ENCODE results near the gene SORCS2.

The SORCS2 gene

GRCh38 chr4:7629501-7630254, 437.3 kb downstream of the SORCS2 start:
- H3K9me3 ChIP-seq (ENCODE audit: insufficient read depth, low read length) = peaks cover 10% of the 10 kb centered on the region; the same call in 1 of the 2 replicates
- DNase-seq (ENCODE audit: low read depth, low spot score) = no peak
- H3K4me3 ChIP-seq (ENCODE audit: insufficient read length, low read depth) = no peak overlapping the region
- no peaks in the 10 kb centered on the region for H3K27me3 ChIP-seq (ENCODE audit: insufficient read depth, insufficient read length)
- peaks cover under 1% of the 10 kb centered on the region for H3K4me1 ChIP-seq (ENCODE audit: insufficient read depth, insufficient read length)
- no peak for TF ChIP-seq SUZ12 (IDR thresholded peaks at IDR 0.05; ENCODE audit: extremely low read depth, insufficient read depth, insufficient read length)
- no peak for TF ChIP-seq YY1 (IDR thresholded peaks at IDR 0.05; ENCODE audit: insufficient read depth, insufficient read length)
- TF ChIP-seq ZNF274 (IDR thresholded peaks at IDR 0.05; ENCODE audit: low read depth, low read length) = no peak
- H3K36me3 ChIP-seq (ENCODE audit: insufficient read depth, insufficient read length, low read length) = no peaks in the 10 kb centered on the region
- no peak overlapping the region for H3K9ac ChIP-seq (ENCODE audit: insufficient read length, low read depth)

DNA sequence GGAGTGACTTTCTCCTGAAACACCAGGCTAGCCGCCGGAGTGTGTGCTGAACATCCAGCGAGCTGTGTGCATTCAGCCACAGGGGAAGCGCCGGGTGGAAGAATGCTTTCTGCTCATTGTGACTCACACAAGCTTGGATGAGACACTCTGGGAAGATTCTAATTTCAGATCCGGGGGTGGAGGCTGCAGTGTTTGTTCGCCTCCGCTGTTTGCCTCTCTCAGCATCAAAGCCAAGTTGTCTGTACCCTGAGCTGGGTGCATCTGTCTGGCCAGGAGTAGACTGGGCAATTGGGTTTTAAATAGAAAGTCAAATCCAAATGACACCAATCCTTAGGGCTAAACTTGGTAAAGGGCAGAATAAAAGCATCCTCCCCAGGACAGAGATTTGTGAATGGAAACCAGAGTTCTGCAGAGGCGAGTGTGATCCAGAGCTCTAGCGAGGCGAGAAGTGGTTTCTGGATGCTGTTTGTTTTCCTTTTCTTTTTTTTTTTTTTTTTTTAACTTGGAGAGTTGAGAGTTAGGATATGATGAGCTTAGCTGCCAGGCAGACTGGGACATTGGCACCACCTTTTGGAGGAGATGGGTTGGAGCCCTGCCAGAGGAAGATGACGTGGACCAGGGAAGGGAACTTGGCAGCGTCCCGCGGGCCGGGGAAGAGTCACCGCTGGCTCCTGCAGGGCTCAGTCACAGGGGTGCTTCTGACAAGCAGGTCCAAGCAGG, 438.4 kb downstream of the SORCS2 start:
- H3K4me3 ChIP-seq (ENCODE audit: insufficient read length, low read depth) = no peak overlapping the region
- no peaks in the 10 kb centered on the region for H3K27me3 ChIP-seq (ENCODE audit: insufficient read depth, insufficient read length)
- TF ChIP-seq ZNF274 (IDR thresholded peaks at IDR 0.05; ENCODE audit: low read depth, low read length) = no peak
- no peaks in the 10 kb centered on the region for H3K36me3 ChIP-seq (ENCODE audit: insufficient read depth, insufficient read length, low read length)
- peaks cover 4% of the 10 kb centered on the region for H3K4me1 ChIP-seq (ENCODE audit: insufficient read depth, insufficient read length)
- no peak for DNase-seq (ENCODE audit: low read depth, low spot score)
- H3K9me3 ChIP-seq (ENCODE audit: insufficient read depth, low read length) = peaks cover 10% of the 10 kb centered on the region; the same call in 1 of the 2 replicates
- H3K9ac ChIP-seq (ENCODE audit: insufficient read length, low read depth) = no peak overlapping the region

- Histone ChIP-seq H3K36me3 (ENCODE audit: insufficient read depth, insufficient read length, low read length) (no peaks in the 10 kb centered on the region), H3K4me1 (ENCODE audit: insufficient read depth, insufficient read length) (peaks cover 4% of the 10 kb centered on the region), H3K9ac (ENCODE audit: insufficient read length, low read depth) (no peak overlapping the region), H3K27me3 (ENCODE audit: insufficient read depth, insufficient read length) (no peaks in the 10 kb centered on the region), H3K9me3 (ENCODE audit: insufficient read depth, low read length) (peaks cover 10% of the 10 kb centered on the region; the same call in 1 of the 2 replicates), H3K4me3 (ENCODE audit: insufficient read length, low read depth) (no peak overlapping the region)
- no peak for DNase-seq (ENCODE audit: low read depth, low spot score)
- TF ChIP-seq YY1 (IDR thresholded peaks at IDR 0.05; ENCODE audit: insufficient read depth, insufficient read length) = no peak
- TF ChIP-seq ZNF274 (IDR thresholded peaks at IDR 0.05; ENCODE audit: low read depth, low read length) = no peak
- no peak for TF ChIP-seq SUZ12 (IDR thresholded peaks at IDR 0.05; ENCODE audit: extremely low read depth, insufficient read depth, insufficient read length)
Observed at GRCh38 chr4:7631288-7632014, 439.1 kb downstream of the SORCS2 start.

GRCh38 chr4:7632341-7632740, 440.0 kb downstream of the SORCS2 start:
- Histone ChIP-seq H3K4me3 (ENCODE audit: insufficient read length, low read depth) (no peak overlapping the region), H3K4me1 (ENCODE audit: insufficient read depth, insufficient read length) (peaks cover 4% of the 10 kb centered on the region), H3K36me3 (ENCODE audit: insufficient read depth, insufficient read length, low read length) (no peaks in the 10 kb centered on the region), H3K9me3 (ENCODE audit: insufficient read depth, low read length) (peaks cover 10% of the 10 kb centered on the region; the same call in 1 of the 2 replicates), H3K9ac (ENCODE audit: insufficient read length, low read depth) (no peak overlapping the region), H3K27me3 (ENCODE audit: insufficient read depth, insufficient read length) (no peaks in the 10 kb centered on the region)
- TF ChIP-seq SUZ12 (IDR thresholded peaks at IDR 0.05; ENCODE audit: extremely low read depth, insufficient read depth, insufficient read length) (no peak), YY1 (IDR thresholded peaks at IDR 0.05; ENCODE audit: insufficient read depth, insufficient read length) (no peak), ZNF274 (IDR thresholded peaks at IDR 0.05; ENCODE audit: low read depth, low read length) (no peak)
- DNase-seq (ENCODE audit: low read depth, low spot score) = no peak

GRCh38 chr4:7632971-7633370, 440.6 kb downstream of the SORCS2 start:
- Histone ChIP-seq H3K27me3 (ENCODE audit: insufficient read depth, insufficient read length) (no peaks in the 10 kb centered on the region), H3K4me3 (ENCODE audit: insufficient read length, low read depth) (no peak overlapping the region), H3K36me3 (ENCODE audit: insufficient read depth, insufficient read length, low read length) (no peaks in the 10 kb centered on the region), H3K9me3 (ENCODE audit: insufficient read depth, low read length) (peaks cover 10% of the 10 kb centered on the region; the same call in 1 of the 2 replicates), H3K4me1 (ENCODE audit: insufficient read depth, insufficient read length) (peaks cover 4% of the 10 kb centered on the region), H3K9ac (ENCODE audit: insufficient read length, low read depth) (no peak overlapping the region)
- DNase-seq (ENCODE audit: low read depth, low spot score) = no peak
- no peak for TF ChIP-seq YY1 (IDR thresholded peaks at IDR 0.05; ENCODE audit: insufficient read depth, insufficient read length)
- no peak for TF ChIP-seq ZNF274 (IDR thresholded peaks at IDR 0.05; ENCODE audit: low read depth, low read length)

DNA sequence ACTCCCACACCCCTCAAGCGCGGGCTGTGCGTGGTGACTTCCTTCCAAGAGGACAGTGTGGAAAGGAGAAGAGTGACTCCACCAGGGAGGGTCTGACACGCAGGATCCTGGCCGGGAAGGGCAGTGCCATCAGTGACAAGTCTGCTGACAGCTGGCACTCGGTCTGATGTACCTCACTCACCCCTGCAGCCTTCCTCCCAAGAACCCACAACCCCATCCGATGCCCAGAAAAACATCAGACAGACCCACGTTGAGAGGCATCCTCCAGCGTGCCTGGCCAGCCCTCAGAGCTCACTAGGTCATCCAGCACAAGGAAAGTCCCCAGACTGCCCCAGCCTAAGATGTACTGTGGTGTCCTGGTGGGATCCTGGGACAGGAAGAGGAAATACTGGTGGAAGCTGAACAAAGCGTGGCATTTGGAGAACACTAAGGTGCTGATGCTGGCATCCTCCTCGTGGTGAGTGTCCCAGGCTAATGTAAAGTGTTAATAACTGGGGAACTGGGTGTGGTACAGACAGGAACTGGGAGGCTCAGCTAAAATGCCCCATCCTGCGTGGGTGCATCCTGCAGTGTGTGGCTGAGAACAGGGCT, 442.4 kb downstream of the SORCS2 start:
- Histone ChIP-seq H3K27me3 (ENCODE audit: insufficient read depth, insufficient read length) (no peaks in the 10 kb centered on the region), H3K9ac (ENCODE audit: insufficient read length, low read depth) (no peak overlapping the region), H3K4me1 (ENCODE audit: insufficient read depth, insufficient read length) (peaks cover 4% of the 10 kb centered on the region), H3K36me3 (ENCODE audit: insufficient read depth, insufficient read length, low read length) (no peaks in the 10 kb centered on the region), H3K9me3 (ENCODE audit: insufficient read depth, low read length) (peaks cover 8% of the 10 kb centered on the region; the same call in 1 of the 2 replicates), H3K4me3 (ENCODE audit: insufficient read length, low read depth) (no peak overlapping the region)
- TF ChIP-seq YY1 (IDR thresholded peaks at IDR 0.05; ENCODE audit: insufficient read depth, insufficient read length) = no peak
- no peak for TF ChIP-seq SUZ12 (IDR thresholded peaks at IDR 0.05; ENCODE audit: extremely low read depth, insufficient read depth, insufficient read length)
- no peak for TF ChIP-seq ZNF274 (IDR thresholded peaks at IDR 0.05; ENCODE audit: low read depth, low read length)
- DNase-seq (ENCODE audit: low read depth, low spot score) = no peak
